IPS-20b (cell line): Measurements from ENCODE around the gene PON3.

Experiments used
- H3K27ac ChIP-seq: one replicate; pipeline ENCODE4 v1.5.1; 2013; ENCODE audit warnings: low read length
- H3K27me3 ChIP-seq: 2 replicates; pipeline ENCODE4 v1.6.1; 2013; ENCODE audit warnings: mild to moderate bottlenecking, low read length, inconsistent platforms; ENCODE audit not compliant: insufficient read depth
- H3K36me3 ChIP-seq: 2 replicates; pipeline ENCODE4 v1.6.1; 2013; ENCODE audit warnings: low read depth, mild to moderate bottlenecking, inconsistent platforms, low read length, moderate library complexity; ENCODE audit not compliant: insufficient read depth
- H3K4me1 ChIP-seq: 2 replicates; pipeline ENCODE4 v1.6.1; 2013; ENCODE audit warnings: mild to moderate bottlenecking, control low read depth, inconsistent platforms, low read length, moderate library complexity; ENCODE audit not compliant: insufficient read depth
- H3K4me3 ChIP-seq: 2 replicates; pipeline ENCODE4 v1.5.1; 2013; ENCODE audit warnings: mild to moderate bottlenecking, low read length, inconsistent platforms
- H3K9ac ChIP-seq: 2 replicates; pipeline ENCODE4 v1.6.1; 2013; ENCODE audit warnings: low read depth, mild to moderate bottlenecking, inconsistent platforms, low read length, moderate library complexity
- H3K9me3 ChIP-seq: 2 replicates; pipeline ENCODE4 v1.6.1; 2013; ENCODE audit warnings: mild to moderate bottlenecking, low read depth, low read length, inconsistent platforms; ENCODE audit not compliant: insufficient read depth

The PON3 gene

DNA sequence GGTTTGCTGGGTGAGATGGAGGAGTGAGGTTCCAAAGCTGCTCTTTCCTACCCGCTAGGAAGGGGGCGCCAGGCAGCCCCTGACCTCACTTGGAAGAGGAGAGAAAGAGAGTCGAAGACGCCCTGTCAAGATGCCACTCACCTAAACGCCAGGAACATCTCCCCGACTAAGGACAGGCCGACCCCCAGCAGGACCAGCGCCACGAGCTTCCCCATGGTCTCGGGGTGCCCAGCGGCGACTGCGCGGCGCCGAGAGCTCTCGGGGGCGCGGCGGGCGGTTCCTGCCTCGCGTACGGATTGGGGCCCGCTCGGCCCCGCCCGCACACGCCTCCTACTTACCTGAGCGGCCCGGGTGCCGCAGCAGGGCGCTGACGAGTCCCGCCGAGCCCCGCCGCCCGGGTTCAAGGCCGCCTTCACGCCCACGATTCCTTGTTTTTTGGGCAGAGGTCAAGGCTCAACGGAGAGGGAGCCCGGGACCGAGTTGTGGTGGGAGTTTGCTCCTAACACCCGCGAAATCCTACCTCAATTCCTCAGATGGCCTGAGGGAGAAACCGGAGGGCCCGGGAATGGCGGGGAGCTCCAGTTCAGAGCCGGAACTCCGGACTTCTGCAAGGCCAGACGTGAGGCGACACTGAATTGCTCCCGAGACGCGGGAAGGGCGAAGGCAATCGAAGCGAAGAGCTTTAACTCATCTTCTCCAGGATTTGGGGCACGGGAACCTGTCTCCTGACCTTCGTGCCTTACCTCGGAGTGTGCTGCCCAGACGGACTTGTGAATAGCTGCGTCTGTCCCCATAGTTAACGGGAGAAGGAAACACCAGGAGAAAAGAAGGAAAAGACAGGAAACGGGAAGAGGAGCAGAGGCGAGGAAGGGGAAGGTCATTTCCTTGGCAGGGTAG is at the start of gene PON3:
TSS of gene PON3 (minus strand) at position 240 of the 897 bp plus-strand sequence. CDS start at position 215, 25 bp downstream.
- H3K4me1 ChIP-seq, result no peaks in the 10 kb centered on the region
- H3K9me3 ChIP-seq, result no peaks in the 10 kb centered on the region
- no peaks in the 10 kb centered on the region for H3K36me3 ChIP-seq
- peak within 1 kb of the TSS; percentile 21; the same call in 1 of the 2 replicates for H3K9ac ChIP-seq
- H3K4me3 ChIP-seq, result peak within 1 kb of the TSS; percentile 55; the same call in 1 of the 2 replicates
- peaks cover 12% of the 10 kb centered on the region; the same call in 1 of the 2 replicates for H3K27me3 ChIP-seq
- H3K27ac ChIP-seq, result no peak within 1 kb of the TSS

DNA sequence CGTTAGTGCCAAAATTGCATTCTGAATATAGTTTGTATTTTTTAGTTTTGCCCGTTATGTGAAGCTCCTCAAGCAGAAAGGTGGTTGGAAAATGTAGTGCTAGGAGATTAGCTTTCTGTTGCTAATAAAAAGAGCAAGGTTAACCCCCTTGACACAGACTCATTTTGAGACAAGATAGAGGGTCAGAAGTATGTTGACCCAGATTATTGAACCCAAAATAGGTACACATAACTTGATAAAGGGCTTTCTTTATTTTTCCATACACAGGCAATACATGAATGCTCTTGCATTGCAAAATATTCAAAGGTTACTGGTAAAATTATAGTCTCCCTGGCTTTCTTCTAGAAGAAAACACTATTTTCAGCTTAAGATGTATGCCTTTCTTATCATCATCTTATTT is 48.6 kb upstream of the PON3 start:
- no peak overlapping the region for H3K4me3 ChIP-seq
- no peaks in the 10 kb centered on the region for H3K36me3 ChIP-seq
- no peak overlapping the region for H3K27ac ChIP-seq
- no peaks in the 10 kb centered on the region for H3K4me1 ChIP-seq
- H3K9me3 ChIP-seq, result no peaks in the 10 kb centered on the region
- no peak overlapping the region for H3K9ac ChIP-seq
- H3K27me3 ChIP-seq, result no peaks in the 10 kb centered on the region

DNA sequence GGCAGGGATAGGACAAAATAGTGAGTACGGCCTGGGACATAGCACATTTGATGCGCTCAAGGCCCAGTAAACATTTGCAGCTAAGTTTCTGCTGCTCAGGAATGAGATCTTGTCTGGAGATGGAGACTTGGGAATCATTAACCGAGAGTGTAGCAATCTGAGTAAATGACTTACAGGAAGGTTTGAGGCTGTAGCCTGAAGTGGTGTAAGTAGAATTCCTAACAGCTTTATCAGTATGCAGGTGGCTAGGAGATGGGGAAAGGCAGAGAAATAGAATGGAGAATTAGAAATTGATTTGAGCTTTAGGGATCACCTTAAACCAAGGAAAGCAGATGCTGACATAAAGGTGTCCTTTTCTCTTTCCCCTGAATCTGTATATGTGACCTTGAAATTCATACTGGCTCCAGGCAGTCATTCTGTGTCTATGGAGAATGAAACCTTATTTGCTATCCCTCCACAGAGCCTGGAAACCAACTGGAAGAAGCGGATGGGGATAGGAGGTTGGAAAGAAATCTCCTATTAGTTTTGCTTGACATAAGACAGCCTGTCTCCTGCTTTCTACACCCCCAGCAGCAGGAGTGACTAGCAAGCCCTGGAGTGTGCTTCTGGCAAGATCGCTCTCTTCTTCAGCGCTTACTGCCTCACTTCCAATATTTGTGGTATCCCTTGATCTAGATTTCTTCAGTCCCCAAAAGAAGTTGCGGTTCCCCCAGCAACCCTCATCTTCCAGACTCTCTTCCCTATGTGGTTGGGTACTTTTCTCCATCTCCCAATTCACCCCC is 45.1 kb upstream of the PON3 start:
- H3K9me3 ChIP-seq, result no peaks in the 10 kb centered on the region

DNA sequence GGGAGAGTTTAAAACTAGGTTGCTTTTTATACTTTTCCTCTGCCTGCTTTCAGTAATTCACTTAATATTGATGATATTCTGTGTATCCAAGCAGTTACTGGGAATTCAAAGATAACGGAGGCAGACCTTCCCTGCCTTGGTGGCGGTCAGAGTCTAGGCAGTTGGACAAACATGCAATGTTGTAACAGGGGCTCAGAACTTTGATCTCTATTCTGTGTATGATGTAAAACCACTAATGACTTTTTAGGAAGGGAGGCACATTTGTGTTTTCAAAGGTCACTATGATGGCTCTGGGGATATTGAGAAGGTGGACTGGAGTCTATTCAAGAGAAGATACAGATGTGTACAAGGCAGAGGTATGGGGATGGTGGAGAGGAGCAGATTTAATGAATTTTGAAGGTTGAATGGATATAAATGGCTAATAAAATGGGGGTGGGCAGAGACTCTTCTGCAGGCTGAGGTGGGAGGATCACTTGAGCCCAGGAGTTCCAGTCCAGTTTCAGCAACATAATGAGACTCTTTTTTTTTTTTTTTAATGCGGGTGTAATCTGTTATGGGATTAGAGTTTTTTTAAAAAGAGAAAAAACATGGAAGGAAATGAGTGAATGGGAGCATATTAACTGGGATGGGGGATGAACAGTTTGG is 44.3 kb upstream of the PON3 start:
- H3K9ac ChIP-seq, result no peak overlapping the region
- H3K36me3 ChIP-seq, result no peaks in the 10 kb centered on the region
- no peaks in the 10 kb centered on the region for H3K9me3 ChIP-seq
- no peak overlapping the region for H3K4me3 ChIP-seq
- H3K27me3 ChIP-seq, result no peaks in the 10 kb centered on the region
- no peak overlapping the region for H3K27ac ChIP-seq
- no peaks in the 10 kb centered on the region for H3K4me1 ChIP-seq

More for the DNA sequence above, 45.1 kb upstream of the PON3 start:
- Histone ChIP-seq H3K4me1 (no peaks in the 10 kb centered on the region), H3K27me3 (no peaks in the 10 kb centered on the region), H3K4me3 (no peak overlapping the region), H3K36me3 (no peaks in the 10 kb centered on the region), H3K9ac (no peak overlapping the region), H3K27ac (no peak overlapping the region)

DNA sequence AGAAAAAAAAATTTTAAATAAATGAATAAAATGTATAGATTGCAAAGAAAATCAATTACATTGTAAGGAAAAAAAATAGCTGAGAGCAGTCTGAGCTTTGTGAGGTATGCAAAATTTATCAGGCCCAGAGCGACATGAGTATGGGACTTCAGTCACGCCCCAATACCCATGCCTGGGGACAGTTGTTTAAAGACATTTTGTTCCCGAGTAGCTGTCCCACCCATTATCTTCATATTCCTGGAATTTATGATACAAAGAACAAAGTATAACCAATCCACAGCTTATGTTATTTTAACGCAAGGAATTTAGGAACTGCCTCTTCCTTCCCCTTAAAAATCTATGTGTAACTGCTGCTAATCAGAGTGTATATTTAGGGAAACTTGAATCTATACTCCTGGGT is 40.2 kb upstream of the PON3 start:
- Histone ChIP-seq H3K27me3 (no peaks in the 10 kb centered on the region), H3K27ac (no peak overlapping the region), H3K9ac (no peak overlapping the region), H3K36me3 (no peaks in the 10 kb centered on the region; the same call in 1 of the 2 replicates), H3K4me3 (no peak overlapping the region), H3K4me1 (no peaks in the 10 kb centered on the region), H3K9me3 (no peaks in the 10 kb centered on the region)

DNA sequence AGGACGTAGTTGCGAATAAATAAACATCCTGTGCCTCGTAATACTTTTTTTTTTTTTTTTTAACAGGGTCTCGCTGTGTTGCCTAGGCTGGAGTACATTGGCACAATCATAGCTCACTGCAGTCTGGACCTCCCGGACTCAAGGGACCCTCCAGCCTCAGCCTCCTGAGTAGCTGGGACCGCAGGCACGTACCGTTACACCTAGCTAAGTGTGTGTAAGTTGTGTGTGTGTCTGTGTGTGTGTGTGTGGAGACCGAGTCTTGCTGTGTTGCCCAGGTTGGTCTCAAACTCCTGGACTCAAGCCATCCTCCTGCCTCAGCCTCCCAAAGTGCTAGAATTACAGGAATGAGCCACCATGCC is 39.2 kb upstream of the PON3 start:
- H3K27ac ChIP-seq, result no peak overlapping the region
- peak overlapping the region; percentile 82 for H3K4me3 ChIP-seq
- no peaks in the 10 kb centered on the region for H3K27me3 ChIP-seq
- H3K4me1 ChIP-seq, result no peaks in the 10 kb centered on the region
- no peaks in the 10 kb centered on the region; the same call in 1 of the 2 replicates for H3K36me3 ChIP-seq
- H3K9ac ChIP-seq, result peak overlapping the region; percentile 93; the same call in 1 of the 2 replicates
- no peaks in the 10 kb centered on the region for H3K9me3 ChIP-seq

DNA sequence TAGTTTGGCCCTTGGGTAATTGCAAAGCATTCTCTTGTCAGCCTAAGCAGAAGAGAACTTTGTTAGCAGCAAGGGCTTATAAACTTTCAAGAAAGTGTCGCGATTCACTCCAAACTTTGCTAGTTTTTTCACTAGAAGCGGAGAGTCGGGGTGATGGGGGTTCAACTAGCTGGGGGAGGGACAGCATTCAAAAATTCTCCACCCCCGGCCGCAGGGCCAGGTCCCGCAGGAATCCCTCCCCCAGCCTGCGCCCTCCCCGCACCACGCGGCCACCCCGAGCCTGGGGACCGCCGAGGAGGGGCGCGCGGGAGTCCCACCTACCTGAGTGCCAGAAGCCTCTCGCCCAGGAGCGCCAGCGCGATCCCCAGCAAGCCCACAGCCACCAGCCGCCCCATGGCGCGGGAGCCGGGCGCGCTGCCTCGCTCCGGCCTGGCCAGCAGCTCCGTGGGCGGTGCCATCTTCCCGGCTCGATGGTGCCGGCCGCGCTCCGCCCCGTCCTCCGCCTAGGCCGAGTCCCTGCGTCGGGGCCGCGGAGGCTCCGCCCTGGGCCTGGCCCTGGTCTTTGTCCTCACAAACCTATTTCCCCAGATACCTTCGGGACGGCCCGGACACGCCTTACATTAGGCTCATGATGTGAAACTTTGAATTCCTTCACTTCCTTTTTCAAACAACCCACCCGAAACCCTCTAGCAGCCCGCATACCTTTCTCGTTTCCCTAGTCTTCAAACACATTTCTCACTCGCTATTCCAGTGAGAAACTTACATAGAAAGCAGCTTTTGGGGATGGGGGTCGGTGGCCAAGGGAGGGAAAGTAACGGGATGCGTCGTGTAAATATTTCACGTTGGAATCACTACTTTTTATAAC is 38.6 kb upstream of the PON3 start, which contains the start of gene PON2:
TSS of gene PON2 (minus strand) at position 472 of the 865 bp plus-strand sequence. CDS start at position 395, 77 bp downstream.
- H3K27ac ChIP-seq, result peak within 1 kb of the TSS; percentile 82
- H3K36me3 ChIP-seq, result no peaks in the 10 kb centered on the region; the same call in 1 of the 2 replicates
- H3K9ac ChIP-seq, result peak within 1 kb of the TSS; percentile 93
- H3K9me3 ChIP-seq, result no peaks in the 10 kb centered on the region
- no peaks in the 10 kb centered on the region for H3K27me3 ChIP-seq
- no peaks in the 10 kb centered on the region for H3K4me1 ChIP-seq
- H3K4me3 ChIP-seq, result peak within 1 kb of the TSS; percentile 82

DNA sequence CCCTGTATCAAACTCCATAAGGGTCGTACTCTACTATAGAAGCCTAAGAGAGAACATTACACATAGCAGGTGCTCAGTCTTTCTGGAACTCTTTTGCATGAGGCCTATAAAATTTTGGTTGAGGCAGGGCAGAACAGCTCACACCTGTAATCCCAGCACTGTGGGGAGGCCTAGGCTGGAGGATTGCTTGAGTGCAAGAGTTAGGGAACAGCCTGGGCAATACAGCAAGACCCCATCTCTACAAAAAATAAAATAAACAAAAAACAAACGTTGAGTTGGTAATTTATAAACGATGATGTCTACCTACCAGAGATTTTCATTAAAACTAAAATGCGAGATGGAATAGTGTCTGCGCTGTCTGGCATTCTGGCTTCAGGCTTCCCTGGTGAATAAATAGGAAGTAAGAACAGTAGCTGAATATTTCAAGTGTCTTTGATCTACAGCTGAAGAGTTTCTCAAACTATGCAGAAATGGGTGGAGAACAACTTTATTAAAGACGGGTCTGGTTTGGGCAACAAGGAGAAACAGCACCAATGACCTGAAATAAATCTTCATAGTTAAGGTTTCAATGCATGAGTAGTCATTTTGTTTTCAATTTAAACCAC is 37.9 kb upstream of the PON3 start:
- H3K4me1 ChIP-seq, result no peaks in the 10 kb centered on the region
- no peaks in the 10 kb centered on the region for H3K27me3 ChIP-seq
- H3K27ac ChIP-seq, result peak overlapping the region; percentile 82

DNA sequence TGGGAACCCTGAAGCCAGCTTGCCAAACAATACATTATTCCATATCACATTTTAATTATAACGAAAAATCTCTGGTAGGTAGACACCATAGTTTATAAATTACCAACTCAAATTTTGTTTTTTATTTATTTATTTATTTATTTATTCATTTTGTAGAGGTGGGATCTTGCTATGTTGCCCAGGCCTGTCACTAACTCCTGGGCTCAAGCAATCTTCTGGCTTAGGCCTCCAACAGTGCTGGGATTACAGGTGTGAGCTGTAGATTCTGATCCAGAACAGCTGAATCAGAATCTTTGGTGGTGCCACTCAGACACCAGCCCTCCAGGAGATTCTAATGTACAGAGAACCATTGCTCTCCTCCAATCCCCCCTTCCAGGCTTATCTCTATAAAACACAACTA is 37.0 kb upstream of the PON3 start:
- Histone ChIP-seq H3K36me3 (peaks cover 4% of the 10 kb centered on the region; the same call in 1 of the 2 replicates), H3K9me3 (no peaks in the 10 kb centered on the region), H3K27ac (no peak overlapping the region), H3K4me3 (no peak overlapping the region), H3K9ac (no peak overlapping the region), H3K27me3 (no peaks in the 10 kb centered on the region), H3K4me1 (peaks cover 2% of the 10 kb centered on the region; the same call in 1 of the 2 replicates)

More for the DNA sequence above, 37.9 kb upstream of the PON3 start:
- H3K4me3 ChIP-seq, result peak overlapping the region; percentile 82
- peaks cover 4% of the 10 kb centered on the region; the same call in 1 of the 2 replicates for H3K36me3 ChIP-seq
- peak overlapping the region; percentile 93 for H3K9ac ChIP-seq
- H3K9me3 ChIP-seq, result no peaks in the 10 kb centered on the region

DNA sequence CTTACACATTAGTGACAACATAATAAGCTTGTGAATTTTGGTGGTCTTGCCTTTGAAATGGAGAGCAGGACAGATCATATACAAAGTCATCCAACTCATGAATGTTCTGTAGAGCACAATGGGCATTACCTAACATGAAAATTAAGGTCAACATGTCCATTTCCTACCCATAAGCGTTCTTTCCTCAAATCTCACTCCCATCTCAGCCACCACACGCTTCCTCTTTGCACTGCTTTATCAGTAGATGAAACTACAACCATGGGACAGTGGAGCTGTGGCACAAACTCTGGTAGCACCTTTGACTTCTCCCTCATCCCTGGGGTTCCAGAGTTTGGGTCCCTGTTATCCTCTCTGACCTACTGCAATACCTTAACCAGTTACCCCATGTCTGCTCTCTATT is 36.4 kb upstream of the PON3 start:
- peaks cover 4% of the 10 kb centered on the region; the same call in 1 of the 2 replicates for H3K36me3 ChIP-seq
- no peak overlapping the region for H3K4me3 ChIP-seq
- H3K9me3 ChIP-seq, result no peaks in the 10 kb centered on the region
- no peak overlapping the region for H3K27ac ChIP-seq
- H3K27me3 ChIP-seq, result no peaks in the 10 kb centered on the region
- peaks cover 6% of the 10 kb centered on the region; the same call in 1 of the 2 replicates for H3K4me1 ChIP-seq
- H3K9ac ChIP-seq, result no peak overlapping the region
